Motor neuron (in vitro differentiated cells): ENCODE results near the gene STAT2. TPM values are rescaled to one million over a fixed set of nuclear protein-coding genes. Genes with fewer than 3 reads are reported as not detected.
"Not testable (repeated sequence)": the region's sequence is repeated elsewhere in the genome, so short reads cannot be mapped to it uniquely, and the experiment has no call there.

Experiments
- ATAC-seq, 8 experiments: fragments of 200-7000 bp; cut with Tn5 transposase; replicated peaks in 6 of 8; 2 replicates each; pipeline ENCODE4 v1.8.0; 2021; ENCODE audit warnings: mild to moderate bottlenecking in 8 of 8, moderate library complexity in 8 of 8
- H3K27ac ChIP-seq, 2 donors: fragments of 250-450 bp; sonication (Bioruptor Pico); 2 replicates each; pipeline ENCODE4 v1.9.0; 2021; ENCODE audit warnings: antibody characterized with exemption in 2 of 2, mild to moderate bottlenecking in 2 of 2, moderate library complexity in 1 of 2
- H3K4me1 ChIP-seq, 2 donors: fragments of 250-450 bp; sonication (Bioruptor Pico); replicated peaks in 1 of 2; 2 replicates each; pipeline ENCODE4 v1.6.1; 2021; ENCODE audit warnings: antibody characterized with exemption in 2 of 2, mild to moderate bottlenecking in 2 of 2, moderate library complexity in 1 of 2
- H3K4me3 ChIP-seq, 5 donors: fragments of 250-450 bp; sonication (Bioruptor Pico); 2 replicates each; pipeline ENCODE4 v1.9.0; 2021; ENCODE audit warnings: antibody characterized with exemption in 5 of 5, mild to moderate bottlenecking in 5 of 5, moderate library complexity in 4 of 5
- WGBS, 10 experiments: fragments of 450-650 bp; shearing (Covaris generic); methylation state at CpG; one replicate each; pipeline ENCODE4 v1.0.0; 2022; 5-methylcytosine and 5-hydroxymethylcytosine counted together
- in situ Hi-C, 9 experiments: fragments of 400-800 bp; cut with MboI; loops; one replicate each; pipeline ENCODE4 v1.15.0; 2021; ENCODE audit warnings: low sequenced_read_pairs in 9 of 9, low pct_unique_long_range_greater_than_20kb in 2 of 9; ENCODE audit not compliant: unreplicated experiment in 9 of 9
- total RNA-seq, 8 experiments: library from RNA; unstranded; fragments of 300-600 nt; gene quantifications; 2 replicates each; pipeline versions ENCODE4 v1.2.3 to v1.2.4, GENCODE V29; 2022

Gene STAT2
- 100 to 1,000 TPM in 3 of 8 experiments, 10 to 100 TPM in 5; 26.5 to 458 (median 72.4) TPM for total RNA-seq

DNA sequence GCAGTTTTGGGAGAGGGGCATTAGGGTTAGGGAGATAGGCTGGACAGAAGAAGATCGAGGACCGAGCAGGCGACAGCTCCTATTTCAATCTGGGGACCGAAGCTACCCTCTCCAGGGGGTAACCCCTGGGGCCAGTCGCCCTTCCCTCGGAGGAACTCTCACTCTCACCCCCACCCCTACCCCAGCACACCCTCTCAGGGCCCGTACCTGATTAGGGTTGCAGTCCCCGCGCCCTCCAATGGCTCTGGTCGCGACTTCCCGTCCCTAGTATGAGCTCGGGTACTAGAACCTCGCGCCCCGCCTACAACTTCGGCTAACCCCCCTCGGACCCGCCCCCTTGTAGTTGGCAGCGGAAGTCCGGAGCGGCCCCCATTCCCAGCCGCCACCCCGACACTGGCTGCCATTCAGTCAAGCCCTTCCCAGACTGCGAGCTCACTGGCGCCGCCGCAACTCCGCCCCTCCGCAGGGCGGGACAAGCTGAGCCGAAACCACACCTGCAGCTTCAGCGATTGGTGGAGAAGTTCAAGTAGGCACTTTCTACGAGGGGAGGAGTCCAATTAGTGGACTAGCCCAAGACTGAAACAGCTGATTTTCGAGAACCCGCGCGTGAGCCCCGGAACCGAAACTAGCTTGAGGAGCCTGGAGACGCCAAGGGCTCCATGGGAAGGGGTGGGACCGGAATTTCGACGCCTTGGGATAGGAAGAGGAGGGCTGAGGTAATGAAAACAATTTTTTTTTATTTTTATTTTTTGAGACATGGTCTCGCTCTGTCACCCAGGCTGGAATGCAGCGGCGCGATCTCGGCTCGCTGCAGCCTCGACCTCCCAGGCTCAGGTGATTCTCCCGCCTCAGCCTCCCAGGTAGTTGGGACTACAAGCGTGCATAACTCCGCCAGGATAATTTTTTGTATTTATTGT is at the start of gene STAT2:
Gene STAT2, minus strand, starts transcription at position 257 of the 917 bp plus-strand sequence. CDS start 3,536 bp downstream, outside the sequence.
- in situ Hi-C loops = loop anchor here in 2 of 9 experiments (25.0 kb wide), 1 partner anchor 102 kb away; the partner anchor contains the start of genes MIP (in 2 of the 2) and SPRYD4 (in 2 of the 2)
- Histone ChIP-seq H3K27ac (peak within 1 kb of the TSS; percentile 53 to 64), H3K4me3 (peak within 1 kb of the TSS; percentile 58 to 81 (median 65)), H3K4me1 (peaks cover 3 to 14% of the 10 kb centered on the region in 2 donors)
- 0 to 1% (median 0%) methylated on average over 3 to 12 of the region's 54 CpGs; no CpG with 5 or more reads in 5 of the 10 experiments for WGBS, 10 experiments
- ATAC-seq = peak; percentile 87 to 97 (median 96)

DNA sequence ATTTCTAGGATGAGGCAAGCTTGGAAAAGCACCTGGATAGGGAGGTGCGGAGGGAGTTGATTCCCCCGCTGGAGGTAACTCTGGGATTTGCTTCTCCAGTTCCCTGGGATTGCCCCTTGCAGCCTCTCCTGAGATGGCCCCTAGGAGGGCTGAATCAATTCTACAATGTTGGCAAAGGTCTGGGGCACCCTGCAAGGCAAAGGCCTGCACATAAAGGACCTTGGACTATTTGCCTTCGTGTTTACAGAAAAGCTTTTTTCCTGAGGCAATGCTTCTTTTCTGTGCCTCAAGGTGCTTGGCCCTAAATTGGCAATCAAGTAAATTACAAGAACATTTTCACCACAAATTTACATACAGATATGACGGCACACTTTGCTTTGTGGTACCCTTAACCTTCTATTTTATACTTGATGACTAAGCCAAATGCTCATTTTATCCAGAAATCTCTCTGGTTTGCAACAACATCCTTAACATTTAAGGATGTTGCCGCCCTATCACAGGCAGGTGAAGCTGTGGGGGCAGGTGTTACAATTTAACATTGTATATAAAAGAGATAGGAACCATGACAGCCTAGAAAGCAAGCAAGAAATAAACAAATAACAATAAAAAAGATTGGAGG is 49.0 kb upstream of the STAT2 start:
- WGBS, 10 experiments = 20 to 100% (median 68%) methylated on average over 1 to 4 of the region's 5 CpGs; no CpG with 5 or more reads in 2 of the 10 experiments
- H3K4me3 ChIP-seq = no peak overlapping the region
- H3K4me1 ChIP-seq = no peaks in the 10 kb centered on the region
- ATAC-seq = no peak
- no peak overlapping the region for H3K27ac ChIP-seq
- in situ Hi-C loops = no loop called here

DNA sequence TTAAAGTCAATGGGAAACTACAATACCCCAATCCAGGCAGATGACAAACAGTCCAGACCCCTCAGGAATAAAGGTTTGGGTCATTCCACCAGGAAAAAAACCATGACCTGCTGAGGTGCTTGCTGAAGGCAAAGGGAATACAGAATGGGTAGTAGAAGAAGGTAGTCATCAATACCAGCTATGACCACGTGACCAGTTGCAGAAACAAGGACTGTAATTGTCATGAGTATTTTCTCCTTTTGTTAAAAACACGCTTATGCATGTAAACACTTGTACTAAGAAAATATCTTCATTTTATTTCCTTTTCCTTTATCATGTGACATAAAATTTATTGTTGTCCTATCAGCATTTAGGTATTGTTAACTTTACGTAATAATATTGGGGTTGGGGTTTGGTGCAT is 44.3 kb upstream of the STAT2 start:
- H3K4me3 ChIP-seq, H3K4me1 ChIP-seq, in situ Hi-C loops, ATAC-seq, H3K27ac ChIP-seq: not testable (repeated sequence)
- 0 to 100% (median 67%) methylated on average over 1 to 3 of the region's 3 CpGs; no CpG with 5 or more reads in 4 of the 10 experiments for WGBS, 10 experiments

DNA sequence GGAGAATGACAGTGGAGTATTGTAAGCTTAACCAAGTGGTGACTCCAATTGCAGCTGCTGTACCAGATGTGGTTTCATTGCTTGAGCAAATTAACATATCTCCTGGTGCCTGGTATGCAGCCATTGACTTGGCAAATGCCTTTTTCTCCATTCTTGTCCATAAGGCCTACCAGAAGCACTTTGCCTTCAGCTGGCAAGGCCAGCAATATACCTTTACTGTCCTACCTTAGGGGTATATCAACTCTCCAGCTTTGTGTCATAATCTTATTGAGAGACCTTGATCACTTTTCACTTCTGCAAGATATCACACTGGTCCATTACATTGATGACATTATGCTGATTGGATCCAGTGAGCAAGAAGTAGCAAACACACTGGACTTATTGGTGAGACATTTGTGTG is 41.7 kb upstream of the STAT2 start:
- ATAC-seq = peak in 1 of 8 experiments; percentile 18
- H3K27ac ChIP-seq, H3K4me3 ChIP-seq, H3K4me1 ChIP-seq, in situ Hi-C loops: not testable (repeated sequence)

DNA sequence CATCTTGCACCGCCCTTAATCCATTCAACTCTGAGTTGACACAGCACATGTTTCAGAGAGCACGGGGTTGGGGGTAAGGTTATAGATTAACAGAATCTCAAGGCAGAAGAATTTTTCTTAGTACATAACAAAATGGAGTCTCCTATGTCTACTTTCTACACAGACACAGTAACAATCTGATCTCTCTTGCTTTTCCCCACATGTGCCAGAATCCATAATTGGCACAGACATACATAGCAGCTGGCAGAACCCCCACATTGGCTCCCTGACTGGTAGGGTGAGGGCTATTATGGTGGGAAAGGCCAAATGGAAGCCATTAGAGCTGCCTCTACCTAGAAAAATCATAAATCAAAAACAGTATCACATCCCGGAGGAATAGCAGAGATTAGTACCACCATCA is 41.2 kb upstream of the STAT2 start:
- in situ Hi-C loops, H3K27ac ChIP-seq, H3K4me1 ChIP-seq, H3K4me3 ChIP-seq: not testable (repeated sequence)
- WGBS, 10 experiments = 17 to 100% (median 70%) methylated on average over 1 of the region's 3 CpGs; no CpG with 5 or more reads in 6 of the 10 experiments
- peak in 1 of 8 experiments; percentile 36 for ATAC-seq

DNA sequence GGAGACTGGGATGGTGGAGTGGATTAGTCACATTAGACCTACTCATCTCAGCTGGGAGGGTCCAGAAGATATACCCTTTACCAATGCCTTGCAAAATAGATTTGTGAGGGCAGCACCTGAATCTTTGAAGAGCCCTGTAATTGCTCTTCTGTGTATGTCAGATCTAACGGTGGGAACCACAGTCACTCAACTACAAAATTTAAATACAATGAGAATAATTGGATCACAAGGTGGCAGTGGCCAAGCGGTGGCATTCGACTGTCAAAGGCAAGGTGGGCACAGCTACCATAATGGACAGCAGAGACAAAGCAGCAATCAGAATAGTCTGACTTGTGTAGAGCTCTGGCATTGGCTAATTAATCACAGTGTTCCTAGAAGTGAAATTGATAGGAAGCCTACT is 39.6 kb upstream of the STAT2 start:
- ATAC-seq, H3K4me3 ChIP-seq, in situ Hi-C loops, H3K4me1 ChIP-seq, H3K27ac ChIP-seq: not testable (repeated sequence)
- WGBS, 10 experiments = 0 to 100% (median 91%) methylated on average over 1 to 3 of the region's 3 CpGs; no CpG with 5 or more reads in 2 of the 10 experiments

DNA sequence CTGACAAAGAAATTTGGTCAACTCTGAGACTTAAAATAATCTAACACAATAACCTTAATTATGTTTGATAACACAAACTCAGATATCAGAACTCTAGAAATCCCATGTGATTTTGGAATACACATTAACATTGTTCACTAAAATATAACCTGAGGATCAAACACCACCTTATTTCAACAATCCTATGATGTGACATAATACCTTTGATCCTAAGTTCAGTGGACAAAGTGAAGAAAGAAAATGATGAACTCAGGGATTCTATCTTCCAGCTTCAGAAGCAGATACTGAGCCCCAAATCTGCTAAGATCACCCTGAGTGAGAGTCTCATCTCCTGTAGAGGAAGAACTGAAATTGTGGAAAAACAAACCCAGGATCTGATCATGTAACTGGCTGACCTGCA is 38.4 kb upstream of the STAT2 start:
- no peaks in the 10 kb centered on the region for H3K4me1 ChIP-seq
- no peak for ATAC-seq
- in situ Hi-C loops = no loop called here
- H3K4me3 ChIP-seq = no peak overlapping the region
- no peak overlapping the region for H3K27ac ChIP-seq

DNA sequence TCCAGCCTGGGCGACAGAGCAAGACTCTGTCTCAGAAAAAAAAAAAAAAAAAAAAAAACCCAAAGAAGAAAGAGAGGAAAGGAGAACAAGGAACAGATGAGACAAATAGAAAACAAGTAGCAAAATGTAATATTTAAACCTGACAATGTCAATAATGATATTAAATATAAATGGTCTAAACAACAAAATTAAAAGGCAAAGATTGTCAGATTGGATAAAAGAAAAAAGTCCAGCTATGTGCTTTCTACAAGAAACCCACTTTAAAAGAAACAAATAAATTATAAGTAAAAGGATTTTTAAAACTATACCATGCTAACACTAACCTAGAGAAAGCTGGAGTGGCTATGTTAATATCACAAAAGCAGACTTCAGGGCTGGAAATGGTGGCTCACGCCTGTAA is 32.4 kb upstream of the STAT2 start:
- H3K4me3 ChIP-seq = no peak overlapping the region
- no peak overlapping the region for H3K27ac ChIP-seq
- WGBS, 10 experiments = 50 to 100% (median 83%) methylated on average over 1 to 2 of the region's 2 CpGs; no CpG with 5 or more reads in 2 of the 10 experiments
- in situ Hi-C loops = no loop called here
- ATAC-seq = no peak
- no peaks in the 10 kb centered on the region for H3K4me1 ChIP-seq

DNA sequence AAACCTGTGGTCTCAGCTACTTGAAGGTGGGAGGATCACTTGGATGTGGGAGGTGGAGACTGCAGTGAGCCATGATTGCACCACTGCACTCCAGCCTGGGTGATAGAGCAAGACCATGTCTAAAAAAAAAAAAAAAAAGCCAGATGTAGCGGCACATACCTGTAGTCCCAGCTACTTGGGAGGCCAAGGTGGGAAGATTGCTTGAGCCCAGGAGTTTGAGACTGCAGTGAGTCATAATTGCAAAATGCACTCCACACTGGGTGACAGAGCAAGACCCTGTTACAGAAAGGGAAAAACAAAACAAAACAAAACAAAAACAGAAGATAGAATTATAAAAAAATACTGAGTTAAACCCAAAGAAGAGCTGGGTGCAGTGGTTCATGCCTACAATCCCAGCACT is 31.8 kb upstream of the STAT2 start:
- Histone ChIP-seq H3K4me3 (no peak overlapping the region), H3K4me1 (no peaks in the 10 kb centered on the region), H3K27ac (no peak overlapping the region)
- 40 to 100% (median 81%) methylated on average over 1 of the region's 1 CpG; no CpG with 5 or more reads in 4 of the 10 experiments for WGBS, 10 experiments
- ATAC-seq = no peak
- in situ Hi-C loops = no loop called here

DNA sequence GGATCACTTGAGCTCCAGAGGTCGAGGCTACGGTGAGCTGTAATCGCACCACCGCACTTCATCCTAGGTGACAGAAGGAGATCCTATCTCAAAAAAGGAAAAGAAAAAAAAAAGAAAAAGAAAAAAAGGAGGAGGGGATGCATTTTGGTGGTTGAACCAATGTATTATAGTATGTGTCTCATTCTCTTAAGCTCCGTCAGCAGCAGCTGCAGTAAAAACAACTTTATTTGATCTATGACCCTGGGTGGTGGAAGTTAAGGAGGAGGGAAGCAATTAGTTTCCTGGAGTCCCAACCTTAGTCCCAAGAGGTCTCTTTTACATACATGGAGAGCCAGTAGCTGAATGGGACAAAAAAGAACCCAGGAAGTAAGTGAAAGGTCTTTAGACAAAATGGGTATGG is 29.5 kb upstream of the STAT2 start:
- H3K27ac ChIP-seq = no peak overlapping the region
- H3K4me3 ChIP-seq = no peak overlapping the region
- 29 to 77% (median 69%) methylated on average over 3 to 5 of the region's 5 CpGs; no CpG with 5 or more reads in 1 of the 10 experiments for WGBS, 10 experiments
- in situ Hi-C loops = no loop called here
- H3K4me1 ChIP-seq = no peaks in the 10 kb centered on the region
- ATAC-seq = no peak

DNA sequence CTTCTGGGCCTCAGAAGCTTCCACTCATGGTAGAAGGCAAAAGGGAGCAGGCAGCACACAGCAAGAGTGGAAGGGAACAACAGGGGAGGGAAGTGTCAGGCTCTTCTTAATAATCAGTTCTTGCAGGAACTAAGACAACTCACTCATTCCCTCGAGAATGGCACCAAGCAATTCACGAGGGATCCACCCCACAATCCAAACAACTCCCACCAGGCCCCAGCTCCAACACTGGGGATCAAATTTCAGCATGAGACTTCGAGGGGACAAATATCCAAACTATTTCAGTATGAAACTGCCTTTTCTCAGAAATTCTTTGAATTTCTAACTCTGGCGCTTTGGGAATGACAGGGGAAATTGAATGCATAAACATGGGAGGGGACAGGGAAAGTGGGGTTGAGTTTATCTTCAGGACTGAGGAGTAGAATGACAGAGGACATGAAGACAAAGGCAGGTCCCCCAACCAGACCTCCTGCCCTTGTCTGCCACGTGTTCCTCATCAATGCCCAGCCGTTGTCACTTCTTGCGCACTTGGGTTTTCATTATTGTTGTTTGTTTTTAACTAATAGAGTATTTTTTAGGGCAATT is 27.3 kb upstream of the STAT2 start:
- Histone ChIP-seq H3K27ac (no peak overlapping the region), H3K4me1 (no peaks in the 10 kb centered on the region), H3K4me3 (no peak overlapping the region)
- peak in 3 of 8 experiments; percentile 71 to 91 (median 87) for ATAC-seq
- WGBS, 10 experiments = 0 to 61% (median 34%) methylated on average over 3 to 7 of the region's 7 CpGs; no CpG with 5 or more reads in 1 of the 10 experiments
- in situ Hi-C loops = no loop called here

DNA sequence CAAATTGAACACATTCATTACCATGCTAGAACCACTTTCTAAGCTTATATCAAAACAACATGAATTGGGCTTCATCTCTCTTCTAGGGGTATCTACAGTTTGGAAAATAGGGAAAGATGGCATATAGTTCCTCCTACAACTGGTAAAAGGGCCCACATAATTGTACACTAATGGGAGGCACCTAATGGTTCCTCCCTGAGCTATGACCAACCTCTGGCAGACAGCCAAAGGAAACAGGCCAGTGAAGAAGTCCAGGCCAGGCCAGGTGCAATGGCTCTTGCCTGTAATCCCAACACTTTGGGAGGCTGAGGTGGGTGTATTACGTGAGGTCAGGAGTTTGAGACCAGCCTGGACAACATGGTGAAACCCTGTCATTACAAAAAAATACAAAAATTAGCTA is 26.0 kb upstream of the STAT2 start:
- H3K4me3 ChIP-seq = no peak overlapping the region
- 60 to 100% (median 85%) methylated on average over 1 of the region's 1 CpG; no CpG with 5 or more reads in 4 of the 10 experiments for WGBS, 10 experiments
- no peaks in the 10 kb centered on the region for H3K4me1 ChIP-seq
- ATAC-seq = no peak
- H3K27ac ChIP-seq = no peak overlapping the region
- in situ Hi-C loops = no loop called here

DNA sequence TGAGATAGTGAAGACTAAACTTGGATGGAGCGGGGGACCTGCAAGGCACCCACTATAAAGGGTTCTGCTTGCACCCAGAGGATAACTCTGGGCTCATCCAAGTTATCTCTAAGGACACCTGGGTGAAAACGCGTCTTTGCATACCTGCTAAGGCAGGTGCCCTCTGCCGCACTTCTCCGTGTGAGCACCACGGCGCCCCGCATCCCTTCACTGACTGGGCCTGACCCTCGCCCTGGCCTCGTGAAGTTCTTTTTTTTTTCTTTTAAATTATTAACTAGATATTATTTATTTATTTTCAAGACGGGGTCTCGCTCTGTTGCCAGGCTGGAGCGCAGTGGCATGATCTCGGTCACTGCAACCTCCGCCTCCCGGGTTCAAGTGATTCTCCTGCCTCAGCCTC is 22.7 kb upstream of the STAT2 start:
- no peak for ATAC-seq
- H3K4me3 ChIP-seq = no peak overlapping the region
- peaks cover 0 to under 1% of the 10 kb centered on the region in 2 donors for H3K4me1 ChIP-seq
- in situ Hi-C loops = no loop called here
- 51 to 100% (median 88%) methylated on average over 1 to 15 of the region's 16 CpGs; no CpG with 5 or more reads in 2 of the 10 experiments for WGBS, 10 experiments
- no peak overlapping the region for H3K27ac ChIP-seq
